Measurements from ENCODE around the gene RIC8B. TPM values are rescaled to one million over a fixed set of nuclear protein-coding genes. Genes with fewer than 3 reads are reported as not detected.
"Not testable (repeated sequence)": the region's sequence is repeated elsewhere in the genome, so short reads cannot be mapped to it uniquely, and the experiment has no call there.

The RIC8B gene
- total and polyA plus RNA-seq, 7 experiments from 2014 or later, result 8.0 to 21.1 (median 13.4) TPM

- Mint-ChIP-seq H3K4me3 (peak overlapping the region in 2 of 10 donors; percentile 5 to 62), H3K9me3 (peaks cover 0 to 2% (median 0%) of the 10 kb centered on the region in 11 donors), H3K4me1 (peaks cover 11 to 36% (median 21%) of the 10 kb centered on the region in 7 donors), H3K36me3 (no peaks in the 10 kb centered on the region), H3K27me3 (peaks cover 2 to 24% (median 5%) of the 10 kb centered on the region in 5 donors), H3K27ac (peak overlapping the region in 6 of 9 donors; percentile 2 to 90 (median 44))
- DNase-seq, result peak in 4 of 9 donors; percentile 8 to 26 (median 15)
- intact Hi-C loops (cut with micrococcal nuclease), result loop anchor here in 1 of 2 donors (5.0 kb wide), 1 partner anchor 73 kb away; no protein-coding TSS in a partner anchor
- Histone ChIP-seq H3K27me3 (ENCODE audit: control insufficient read depth in 2 of 2, insufficient read depth in 2 of 2, low read length in 2 of 2) (no peaks in the 10 kb centered on the region), H3K4me3 (ENCODE audit: low read length) (no peak overlapping the region), H3K4me1 (ENCODE audit: control insufficient read depth in 2 of 2, insufficient read depth in 2 of 2, low read length in 2 of 2) (peaks cover 3 to 6% of the 10 kb centered on the region in 2 donors), H3K9me3 (ENCODE audit: control insufficient read depth in 2 of 3, low read length in 3 of 3) (no peaks in the 10 kb centered on the region), H3K27ac (ENCODE audit: low read depth, low read length) (no peak overlapping the region), H3K36me3 (ENCODE audit: control insufficient read depth in 2 of 3, insufficient read depth in 3 of 3, low read length in 3 of 3) (no peaks in the 10 kb centered on the region)
- ATAC-seq, result no peak
- CTCF ChIA-PET, result interaction anchor here (1.4 kb wide), 1 partner anchor 41 kb away, joined by 3 read pairs; no protein-coding TSS in a partner anchor
- POLR2A ChIA-PET, result no interaction called here
Measured at GRCh38 chr12:106914796-106915634, 140.5 kb downstream of the RIC8B start.

DNA sequence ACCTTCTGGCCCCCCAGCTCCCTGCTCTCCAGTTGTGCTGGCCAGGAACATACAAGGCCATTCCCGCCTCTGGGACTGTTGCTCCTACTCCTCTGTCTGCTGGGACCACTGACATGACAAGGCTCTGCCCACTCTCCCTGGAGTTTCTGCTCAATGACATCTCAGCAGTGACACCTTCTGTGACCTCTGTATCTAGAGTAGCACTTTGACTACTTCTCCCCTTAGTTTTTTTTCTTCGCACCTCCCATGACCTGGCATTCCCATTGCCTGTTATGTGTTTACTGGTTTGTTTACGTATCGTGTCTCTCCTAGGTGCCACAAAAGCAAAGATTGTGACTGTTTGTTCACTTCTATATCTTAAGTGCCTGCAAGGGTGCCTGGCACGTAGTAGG is 141.1 kb downstream of the RIC8B start:
- ATAC-seq, result no peak
- H3K4me3 ChIP-seq (ENCODE audit: low read length), result no peak overlapping the region
- Mint-ChIP-seq H3K27ac (peak overlapping the region in 4 of 9 donors; percentile 32 to 90 (median 44)), H3K27me3 (peaks cover 2 to 24% (median 5%) of the 10 kb centered on the region in 5 donors), H3K4me3 (peak overlapping the region in 2 of 10 donors; percentile 5 to 28), H3K9me3 (peaks cover 0 to 2% (median 0%) of the 10 kb centered on the region in 11 donors), H3K4me1 (peaks cover 10 to 30% (median 16%) of the 10 kb centered on the region in 7 donors), H3K36me3 (no peaks in the 10 kb centered on the region)
- no peak overlapping the region for H3K27ac ChIP-seq (ENCODE audit: low read depth, low read length)
- no peaks in the 10 kb centered on the region for H3K27me3 ChIP-seq (ENCODE audit: control insufficient read depth in 2 of 2, insufficient read depth in 2 of 2, low read length in 2 of 2)
- intact Hi-C loops (cut with micrococcal nuclease), result loop anchor here in 1 of 2 donors (5.0 kb wide), 1 partner anchor 73 kb away; no protein-coding TSS in a partner anchor
- POLR2A ChIA-PET, result no interaction called here
- DNase-seq, result peak in 1 of 9 donors; percentile 23
- H3K9me3 ChIP-seq (ENCODE audit: control insufficient read depth in 2 of 3, low read length in 3 of 3), result no peaks in the 10 kb centered on the region
- CTCF ChIA-PET, result interaction anchor here (1.4 kb wide), 1 partner anchor 41 kb away, joined by 3 read pairs; no protein-coding TSS in a partner anchor
- H3K4me1 ChIP-seq (ENCODE audit: control insufficient read depth in 2 of 2, insufficient read depth in 2 of 2, low read length in 2 of 2), result peaks cover 3 to 6% of the 10 kb centered on the region in 2 donors
- no peaks in the 10 kb centered on the region for H3K36me3 ChIP-seq (ENCODE audit: control insufficient read depth in 2 of 3, insufficient read depth in 3 of 3, low read length in 3 of 3)

- no peaks in the 10 kb centered on the region for H3K36me3 ChIP-seq (ENCODE audit: control insufficient read depth in 2 of 3, insufficient read depth in 3 of 3, low read length in 3 of 3)
- no peaks in the 10 kb centered on the region for H3K27me3 ChIP-seq (ENCODE audit: control insufficient read depth in 2 of 2, insufficient read depth in 2 of 2, low read length in 2 of 2)
- Mint-ChIP-seq H3K4me3 (no peak overlapping the region), H3K4me1 (peaks cover 10 to 19% (median 14%) of the 10 kb centered on the region in 7 donors), H3K36me3 (no peaks in the 10 kb centered on the region), H3K9me3 (peaks cover 0 to 1% (median 0%) of the 10 kb centered on the region in 11 donors), H3K27ac (no peak overlapping the region), H3K27me3 (peaks cover 5 to 33% (median 8%) of the 10 kb centered on the region in 5 donors)
- intact Hi-C loops (cut with micrococcal nuclease), result loop anchor here in 1 of 2 donors (5.0 kb wide), 1 partner anchor 75 kb away; no protein-coding TSS in a partner anchor
- H3K4me1 ChIP-seq (ENCODE audit: control insufficient read depth in 2 of 2, insufficient read depth in 2 of 2, low read length in 2 of 2), result peaks cover 3 to 6% of the 10 kb centered on the region in 2 donors
- H3K4me3 ChIP-seq (ENCODE audit: low read length), result no peak overlapping the region
- ATAC-seq (no peak), DNase-seq (no peak)
- ChIA-PET POLR2A (no interaction called here), CTCF (no interaction called here)
- H3K9me3 ChIP-seq (ENCODE audit: control insufficient read depth in 2 of 3, low read length in 3 of 3), result no peaks in the 10 kb centered on the region
- H3K27ac ChIP-seq (ENCODE audit: low read depth, low read length), result no peak overlapping the region
Measured at GRCh38 chr12:106917503-106917902, 143.0 kb downstream of the RIC8B start.

GRCh38 chr12:106918746-106919145 is 144.3 kb downstream of the RIC8B start:
- no peak overlapping the region for H3K27ac ChIP-seq (ENCODE audit: low read depth, low read length)
- H3K4me3 Mint-ChIP-seq, result no peak overlapping the region
- H3K27me3 Mint-ChIP-seq, result peaks cover 5 to 42% (median 12%) of the 10 kb centered on the region in 5 donors
- ChIA-PET CTCF (interaction anchor here (1.3 to 2.5 kb wide), 2 partner anchors 8 to 78 kb away, joined by 4 to 10 read pairs; no protein-coding TSS in a partner anchor), POLR2A (no interaction called here)
- no peak overlapping the region for H3K4me3 ChIP-seq (ENCODE audit: low read length)
- intact Hi-C loops (cut with micrococcal nuclease), result loop anchor here in 1 of 2 donors (2.0 to 5.0 kb wide), 3 partner anchors 76 to 692 kb away; no protein-coding TSS in a partner anchor
- H3K4me1 ChIP-seq (ENCODE audit: control insufficient read depth in 2 of 2, insufficient read depth in 2 of 2, low read length in 2 of 2), result peaks cover 3 to 6% of the 10 kb centered on the region in 2 donors
- ATAC-seq (no peak), DNase-seq (no peak)
- H3K27me3 ChIP-seq (ENCODE audit: control insufficient read depth in 2 of 2, insufficient read depth in 2 of 2, low read length in 2 of 2), result no peaks in the 10 kb centered on the region
- no peaks in the 10 kb centered on the region for H3K9me3 ChIP-seq (ENCODE audit: control insufficient read depth in 2 of 3, low read length in 3 of 3)
- H3K4me1 Mint-ChIP-seq, result peaks cover 10 to 19% (median 14%) of the 10 kb centered on the region in 7 donors
- no peaks in the 10 kb centered on the region for H3K36me3 Mint-ChIP-seq
- no peaks in the 10 kb centered on the region for H3K36me3 ChIP-seq (ENCODE audit: control insufficient read depth in 2 of 3, insufficient read depth in 3 of 3, low read length in 3 of 3)
- H3K27ac Mint-ChIP-seq, result no peak overlapping the region
- H3K9me3 Mint-ChIP-seq, result peaks cover 0 to 5% (median 0%) of the 10 kb centered on the region in 11 donors

DNA sequence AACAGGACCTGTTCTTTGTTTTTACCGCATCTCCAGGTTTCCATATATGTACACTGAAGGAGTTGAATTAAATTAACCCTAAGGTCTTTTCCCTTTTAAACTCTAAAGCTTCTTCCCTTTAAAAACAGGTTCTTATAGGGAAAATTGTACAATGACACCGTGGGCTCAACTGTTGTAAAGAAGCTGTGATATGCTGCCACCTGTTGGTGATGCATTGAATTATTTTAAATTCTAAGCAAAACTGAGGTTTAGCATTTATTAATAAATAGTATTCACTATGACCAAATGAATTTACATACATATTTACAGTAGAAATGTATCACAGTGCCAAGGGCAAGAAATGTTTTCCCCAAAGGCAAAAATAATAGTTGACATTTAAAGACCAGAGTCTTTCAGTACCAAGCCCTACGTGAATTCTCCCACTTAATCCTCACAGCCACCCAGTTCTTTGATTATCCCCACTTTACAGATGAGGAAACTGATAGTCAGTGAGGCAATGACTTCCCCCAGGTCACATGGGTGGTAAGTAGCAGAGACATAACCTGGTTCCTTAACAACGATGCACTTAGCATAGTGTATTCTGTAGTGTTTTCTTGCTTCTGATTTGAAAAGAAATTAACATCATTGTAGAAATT is 145.5 kb downstream of the RIC8B start:
- ChIA-PET CTCF (interaction anchor here (0.8 to 2.5 kb wide), 9 partner anchors 13 to 563 kb away, joined by 3 to 10 read pairs (median 5); no protein-coding TSS in a partner anchor), POLR2A (no interaction called here)
- peaks cover 0 to 10% (median 5%) of the 10 kb centered on the region in 11 donors for H3K9me3 Mint-ChIP-seq

DNA sequence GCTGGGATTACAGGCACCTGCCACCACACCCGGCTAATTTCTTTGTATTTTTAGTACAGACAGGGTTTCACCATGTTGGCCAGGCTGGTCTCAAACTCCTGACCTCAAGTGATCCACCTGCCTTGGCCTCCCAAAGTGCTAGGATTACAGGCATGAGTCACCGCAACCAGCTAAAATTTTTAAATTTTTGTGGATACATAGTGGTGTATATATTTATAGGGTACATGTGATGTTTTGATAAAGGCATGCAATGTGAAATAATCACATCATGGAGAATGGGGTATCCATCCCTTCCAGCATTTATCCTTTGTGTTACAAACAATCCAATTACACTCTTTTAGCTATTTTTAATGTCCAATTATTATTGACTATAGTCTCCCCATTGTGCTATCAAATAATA is 147.5 kb downstream of the RIC8B start:
- H3K27ac ChIP-seq (ENCODE audit: low read depth, low read length); H3K4me1 ChIP-seq (ENCODE audit: control insufficient read depth in 2 of 2, insufficient read depth in 2 of 2, low read length in 2 of 2); ATAC-seq; H3K36me3 ChIP-seq (ENCODE audit: control insufficient read depth in 2 of 3, insufficient read depth in 3 of 3, low read length in 3 of 3); H3K27me3 ChIP-seq (ENCODE audit: control insufficient read depth in 2 of 2, insufficient read depth in 2 of 2, low read length in 2 of 2); H3K4me3 ChIP-seq (ENCODE audit: low read length); H3K4me1 Mint-ChIP-seq; H3K9me3 ChIP-seq (ENCODE audit: control insufficient read depth in 2 of 3, low read length in 3 of 3); H3K4me3 Mint-ChIP-seq; H3K27ac Mint-ChIP-seq; POLR2A ChIA-PET; H3K36me3 Mint-ChIP-seq; DNase-seq: not testable (repeated sequence)
- H3K9me3 Mint-ChIP-seq, result peaks cover 0 to 10% (median 5%) of the 10 kb centered on the region in 11 donors
- CTCF ChIA-PET, result interaction anchor here (0.7 kb wide), 1 partner anchor 535 kb away, joined by 3 read pairs; no protein-coding TSS in a partner anchor
- peaks cover 2 to 42% (median 14%) of the 10 kb centered on the region in 5 donors for H3K27me3 Mint-ChIP-seq
- intact Hi-C loops (cut with micrococcal nuclease), result loop anchor here in 1 of 2 donors (5.0 kb wide), 1 partner anchor 695 kb away; no protein-coding TSS in a partner anchor

More for the DNA sequence above, 145.5 kb downstream of the RIC8B start:
- H3K4me1 Mint-ChIP-seq, result peaks cover 8 to 15% (median 9%) of the 10 kb centered on the region in 7 donors
- peaks cover 0 to 5% (median 0%) of the 10 kb centered on the region in 5 donors for H3K36me3 Mint-ChIP-seq
- peaks cover 5 to 50% (median 14%) of the 10 kb centered on the region in 5 donors for H3K27me3 Mint-ChIP-seq
- Histone ChIP-seq H3K4me1 (ENCODE audit: control insufficient read depth in 2 of 2, insufficient read depth in 2 of 2, low read length in 2 of 2) (peaks cover 0 to under 1% of the 10 kb centered on the region in 2 donors), H3K9me3 (ENCODE audit: control insufficient read depth in 2 of 3, low read length in 3 of 3) (no peaks in the 10 kb centered on the region), H3K4me3 (ENCODE audit: low read length) (no peak overlapping the region), H3K27me3 (ENCODE audit: control insufficient read depth in 2 of 2, insufficient read depth in 2 of 2, low read length in 2 of 2) (no peaks in the 10 kb centered on the region), H3K27ac (ENCODE audit: low read depth, low read length) (no peak overlapping the region), H3K36me3 (ENCODE audit: control insufficient read depth in 2 of 3, insufficient read depth in 3 of 3, low read length in 3 of 3) (no peaks in the 10 kb centered on the region)
- H3K27ac Mint-ChIP-seq, result no peak overlapping the region
- intact Hi-C loops (cut with micrococcal nuclease), result loop anchor here (1.0 to 5.0 kb wide), 9 partner anchors 35 to 693 kb away; partner anchors contain the start of genes POLR3B (in 2 of the 2) and TMEM263 (in 1 of the 2)
- no peak overlapping the region for H3K4me3 Mint-ChIP-seq
- DNase-seq, result peak in 7 of 9 donors; percentile 12 to 53 (median 32)
- ATAC-seq, result peak; percentile 60

All from naive thymus-derived CD4-positive, alpha-beta T cell (primary cell).